ENCODE results near the gene LDLRAD4.

DNA sequence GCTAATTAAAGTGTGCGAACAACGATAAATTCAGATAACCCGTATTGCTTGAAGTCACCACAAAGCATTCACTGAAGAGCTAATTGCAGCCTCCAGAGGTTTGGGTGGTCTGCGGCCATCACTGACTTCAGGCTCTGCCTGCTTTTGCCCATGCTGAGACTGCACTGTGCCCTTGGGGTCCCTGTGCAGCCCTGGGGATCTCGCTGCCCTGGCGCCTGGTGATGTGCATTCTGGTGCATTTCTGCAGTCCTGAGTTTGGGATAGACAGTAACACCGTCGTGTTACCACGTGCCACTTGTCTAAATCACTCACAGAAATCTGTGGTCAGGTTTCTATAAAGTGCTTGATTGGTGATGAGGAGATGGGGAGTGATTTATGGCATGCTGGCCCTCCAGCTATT is 27.6 kb downstream of the LDLRAD4 start:
- TF ChIP-seq TCF12 (IDR thresholded peaks at IDR 0.05): no peak
- TF ChIP-seq MEF2A (IDR thresholded peaks at IDR 0.05; ENCODE audit: borderline replicate concordance, low read depth): no peak
- no peak for TF ChIP-seq JUND (IDR thresholded peaks at IDR 0.05)
- no peak for TF ChIP-seq TAF1 (IDR thresholded peaks at IDR 0.05; ENCODE audit: borderline replicate concordance, low read depth, low read length)
- no peak for TF ChIP-seq SIN3A (IDR thresholded peaks at IDR 0.05; ENCODE audit: borderline replicate concordance, low read depth, low read length)
- TF ChIP-seq, protein P1, sequence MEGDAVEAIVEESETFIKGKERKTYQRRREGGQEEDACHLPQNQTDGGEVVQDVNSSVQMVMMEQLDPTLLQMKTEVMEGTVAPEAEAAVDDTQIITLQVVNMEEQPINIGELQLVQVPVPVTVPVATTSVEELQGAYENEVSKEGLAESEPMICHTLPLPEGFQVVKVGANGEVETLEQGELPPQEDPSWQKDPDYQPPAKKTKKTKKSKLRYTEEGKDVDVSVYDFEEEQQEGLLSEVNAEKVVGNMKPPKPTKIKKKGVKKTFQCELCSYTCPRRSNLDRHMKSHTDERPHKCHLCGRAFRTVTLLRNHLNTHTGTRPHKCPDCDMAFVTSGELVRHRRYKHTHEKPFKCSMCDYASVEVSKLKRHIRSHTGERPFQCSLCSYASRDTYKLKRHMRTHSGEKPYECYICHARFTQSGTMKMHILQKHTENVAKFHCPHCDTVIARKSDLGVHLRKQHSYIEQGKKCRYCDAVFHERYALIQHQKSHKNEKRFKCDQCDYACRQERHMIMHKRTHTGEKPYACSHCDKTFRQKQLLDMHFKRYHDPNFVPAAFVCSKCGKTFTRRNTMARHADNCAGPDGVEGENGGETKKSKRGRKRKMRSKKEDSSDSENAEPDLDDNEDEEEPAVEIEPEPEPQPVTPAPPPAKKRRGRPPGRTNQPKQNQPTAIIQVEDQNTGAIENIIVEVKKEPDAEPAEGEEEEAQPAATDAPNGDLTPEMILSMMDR (IDR thresholded peaks at IDR 0.05): no peak
- no peak for TF ChIP-seq EP300 (IDR thresholded peaks at IDR 0.05; ENCODE audit: borderline replicate concordance in 1 of 2, low read depth in 1 of 2, low read length in 1 of 2)
- no peak for TF ChIP-seq POLR2AphosphoS5 (IDR thresholded peaks at IDR 0.05; ENCODE audit: low read depth, low read length)
- TF ChIP-seq YY1 (IDR thresholded peaks at IDR 0.05; ENCODE audit: low read depth): no peak
- TF ChIP-seq, protein P2, sequence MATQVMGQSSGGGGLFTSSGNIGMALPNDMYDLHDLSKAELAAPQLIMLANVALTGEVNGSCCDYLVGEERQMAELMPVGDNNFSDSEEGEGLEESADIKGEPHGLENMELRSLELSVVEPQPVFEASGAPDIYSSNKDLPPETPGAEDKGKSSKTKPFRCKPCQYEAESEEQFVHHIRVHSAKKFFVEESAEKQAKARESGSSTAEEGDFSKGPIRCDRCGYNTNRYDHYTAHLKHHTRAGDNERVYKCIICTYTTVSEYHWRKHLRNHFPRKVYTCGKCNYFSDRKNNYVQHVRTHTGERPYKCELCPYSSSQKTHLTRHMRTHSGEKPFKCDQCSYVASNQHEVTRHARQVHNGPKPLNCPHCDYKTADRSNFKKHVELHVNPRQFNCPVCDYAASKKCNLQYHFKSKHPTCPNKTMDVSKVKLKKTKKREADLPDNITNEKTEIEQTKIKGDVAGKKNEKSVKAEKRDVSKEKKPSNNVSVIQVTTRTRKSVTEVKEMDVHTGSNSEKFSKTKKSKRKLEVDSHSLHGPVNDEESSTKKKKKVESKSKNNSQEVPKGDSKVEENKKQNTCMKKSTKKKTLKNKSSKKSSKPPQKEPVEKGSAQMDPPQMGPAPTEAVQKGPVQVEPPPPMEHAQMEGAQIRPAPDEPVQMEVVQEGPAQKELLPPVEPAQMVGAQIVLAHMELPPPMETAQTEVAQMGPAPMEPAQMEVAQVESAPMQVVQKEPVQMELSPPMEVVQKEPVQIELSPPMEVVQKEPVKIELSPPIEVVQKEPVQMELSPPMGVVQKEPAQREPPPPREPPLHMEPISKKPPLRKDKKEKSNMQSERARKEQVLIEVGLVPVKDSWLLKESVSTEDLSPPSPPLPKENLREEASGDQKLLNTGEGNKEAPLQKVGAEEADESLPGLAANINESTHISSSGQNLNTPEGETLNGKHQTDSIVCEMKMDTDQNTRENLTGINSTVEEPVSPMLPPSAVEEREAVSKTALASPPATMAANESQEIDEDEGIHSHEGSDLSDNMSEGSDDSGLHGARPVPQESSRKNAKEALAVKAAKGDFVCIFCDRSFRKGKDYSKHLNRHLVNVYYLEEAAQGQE (IDR thresholded peaks at IDR 0.05; ENCODE audit: low read depth, low read length): no peak

Data from SK-N-SH (cell line).